K562 (cell line): ENCODE results near the gene RPF1. TPM values are rescaled to one million over a fixed set of nuclear protein-coding genes. Genes with fewer than 3 reads are reported as not detected.

Experiments used
- CBX3 ChIP-seq, 2 experiments: IDR thresholded peaks; 1 replicate in 1 of 2; 2 replicates in 1 of 2; pipeline ENCODE4 v1.6.1; 2012; ENCODE audit warnings: inconsistent platforms in 2 of 2, low read length in 2 of 2, borderline replicate concordance in 1 of 2, control low read depth in 1 of 2
- CEBPB ChIP-seq: fragments of 450-650 bp; IDR thresholded peaks from 2 replicates; pipeline ENCODE4 v1.6.1; 2016; ENCODE audit warnings: missing genetic modification characterization, missing compliant biosample characterization
- ERF ChIP-seq: fragments of 450-650 bp; formaldehyde crosslinking; IDR thresholded peaks from 2 replicates; pipeline ENCODE4 v1.4.0; 2020; ENCODE audit warnings: mild to moderate bottlenecking, mixed read lengths
- HNRNPUL1 ChIP-seq: fragments of 200-400 bp; formaldehyde crosslinking; IDR thresholded peaks from 2 replicates; pipeline ENCODE4 v1.6.1; 2017; ENCODE audit warnings: low read length
- KAT7 ChIP-seq: sonication (generic); formaldehyde crosslinking; IDR thresholded peaks from 2 replicates; pipeline ENCODE4 v1.8.0; 2022; ENCODE audit warnings: missing genetic modification reagents, mild to moderate bottlenecking, borderline replicate concordance
- MCM5 ChIP-seq: fragments of 450-650 bp; IDR thresholded peaks from 2 replicates; pipeline ENCODE4 v1.6.1; 2016; ENCODE audit warnings: low read depth
- MTA3 ChIP-seq: fragments of 450-650 bp; formaldehyde crosslinking; IDR thresholded peaks from 2 replicates; pipeline ENCODE4 v1.6.1; 2017; ENCODE audit warnings: mild to moderate bottlenecking, borderline replicate concordance
- PHF8 ChIP-seq: fragments of 200-600 bp; sonication (generic); IDR thresholded peaks from 2 replicates; pipeline ENCODE4 v1.6.1; 2012; ENCODE audit warnings: mixed run types, mild to moderate bottlenecking, inconsistent platforms, low read length, moderate library complexity, borderline replicate concordance
- RFX1 ChIP-seq: fragments of 450-650 bp; IDR thresholded peaks from 2 replicates; pipeline ENCODE4 v1.6.1; 2016; ENCODE audit warnings: mild to moderate bottlenecking, moderate library complexity
- SP2 ChIP-seq: IDR thresholded peaks from 2 replicates; pipeline ENCODE4 v1.6.1; 2011; ENCODE audit warnings: mild to moderate bottlenecking, low read depth, low read length, moderate library complexity; ENCODE audit not compliant: poor library complexity, severe bottlenecking; ENCODE audit errors: extremely low read depth
- polyA plus RNA-seq, 8 experiments: library from polyadenylated mRNA; depleted of rRNA in 4 of 8; stranded (reverse) in 5 of 8; unstranded in 3 of 8; fragments of >200 nt; fragmentation: Nextera tagmentation in 2 of 8; fragmentation: Illumina TruSeq in 1 of 8; extraction: Ambion mirVana in 2 of 8; extraction: Trizol in 1 of 8; gene quantifications; 2 replicates each; pipeline versions ENCODE4 v1.2.1 to v1.2.3, GENCODE V29; 2011 to 2014; ENCODE audit warnings: inconsistent platforms in 1 of 8, missing spikeins in 1 of 8
- total RNA-seq, 7 experiments: library from RNA; depleted of rRNA in 6 of 7; stranded (reverse); fragments of >200 nt in 6 of 7; fragmentation: Illumina TruSeq in 2 of 7; extraction: Trizol in 2 of 7; gene quantifications; 2 replicates each; pipeline versions ENCODE4 v1.2.1 to v1.2.3, GENCODE V29; 2011 to 2021; ENCODE audit warnings: low replicate concordance in 1 of 7
- TF ChIP-seq, protein P1 (sequence below), 2 experiments: IDR thresholded peaks; 2 replicates each; pipeline ENCODE4 v1.6.1; 2011; ENCODE audit warnings: borderline replicate concordance in 1 of 2, control low read depth in 1 of 2, low read depth in 1 of 2, low read length in 1 of 2, mild to moderate bottlenecking in 1 of 2, mixed read lengths in 1 of 2, moderate library complexity in 1 of 2; ENCODE audit not compliant: insufficient read depth in 1 of 2, insufficient read length in 1 of 2, poor library complexity in 1 of 2, severe bottlenecking in 1 of 2; ENCODE audit errors: extremely low read depth in 1 of 2
- TF ChIP-seq, protein P2 (sequence below): fragments of 450-650 bp; IDR thresholded peaks from 2 replicates; pipeline ENCODE4 v1.6.1; 2017; ENCODE audit warnings: antibody characterized with exemption
- TF ChIP-seq, protein P3 (sequence below): fragments of 450-650 bp; formaldehyde crosslinking; IDR thresholded peaks from 2 replicates; pipeline ENCODE4 v1.4.0; 2020; ENCODE audit warnings: mild to moderate bottlenecking, mixed read lengths
- TF ChIP-seq, protein P4 (sequence below): sonication (generic); formaldehyde crosslinking; IDR thresholded peaks from 2 replicates; pipeline ENCODE4 v1.8.0; 2022; ENCODE audit warnings: mild to moderate bottlenecking, missing genetic modification reagents
- TF ChIP-seq, protein P5 (sequence below): IDR thresholded peaks from 3 replicates; pipeline ENCODE4 v1.6.1; 2011; ENCODE audit warnings: borderline replicate concordance, mild to moderate bottlenecking; ENCODE audit not compliant: insufficient read length, insufficient read depth
- TF ChIP-seq, protein P6 (sequence below): fragments of 450-650 bp; formaldehyde crosslinking; IDR thresholded peaks from 2 replicates; pipeline ENCODE4 v1.4.0; 2020; ENCODE audit warnings: mild to moderate bottlenecking, moderate library complexity
- TF ChIP-seq, protein P7 (sequence below): fragments of 250-450 bp; sonication (Bioruptor Pico); IDR thresholded peaks from 2 replicates; pipeline ENCODE4 v1.4.0; 2020; ENCODE audit warnings: mild to moderate bottlenecking

RPF1 gene
- total and polyA plus RNA-seq, 9 of the 15 experiments (the other 6 are each of a cell fraction or from before 2014, with no cell fraction given) = 52.4 to 156 (median 90.2) TPM

DNA sequence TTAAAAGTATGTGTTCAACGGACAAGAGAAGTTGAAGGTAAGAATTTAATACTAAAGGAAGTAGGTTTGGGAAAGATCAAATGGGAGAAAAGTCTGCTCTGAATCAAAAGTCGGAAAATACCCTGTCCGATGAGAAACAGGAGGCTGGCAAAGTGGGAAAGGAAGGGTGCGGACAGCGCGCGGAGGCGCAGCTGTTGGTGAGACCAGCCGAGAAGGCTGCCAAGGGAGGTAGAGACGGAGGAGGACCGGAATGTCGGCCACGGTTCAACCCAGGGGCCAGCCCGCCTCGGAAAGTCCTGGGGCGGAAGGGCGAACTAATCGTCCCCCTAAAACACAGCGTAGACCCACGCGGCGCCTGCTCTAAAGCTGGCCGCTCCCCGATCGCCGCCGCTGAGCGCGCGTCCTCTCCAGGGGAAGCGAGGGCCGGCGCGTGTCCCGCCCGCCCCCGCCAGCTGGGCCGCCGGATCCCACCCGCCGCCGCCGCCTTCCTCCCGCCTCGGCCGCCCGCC is 26.5 kb downstream of the RPF1 start (continued):
- TF ChIP-seq MTA3 (peak; percentile 21; the same call in 1 of the 2 replicates), ERF (CRISPR knock-in tag) (peak; percentile 72; the same call in 1 of the 2 replicates), HNRNPUL1 (no peak), KAT7 (CRISPR knock-in tag) (peak; percentile 76; the same call in 1 of the 2 replicates), CEBPB (tag) (peak; percentile 84), RFX1 (no peak), CBX3 (IDR thresholded peaks at IDR 0.05; ENCODE audit: borderline replicate concordance in 1 of 2, low read length in 2 of 2) (0 out of 3 replicates have a peak, but pooled peaks of 1 of the 2 experiments have one; percentile 11), SP2 (no peak), PHF8 (no peak), MCM5 (no peak)
- TF ChIP-seq, protein P1, sequence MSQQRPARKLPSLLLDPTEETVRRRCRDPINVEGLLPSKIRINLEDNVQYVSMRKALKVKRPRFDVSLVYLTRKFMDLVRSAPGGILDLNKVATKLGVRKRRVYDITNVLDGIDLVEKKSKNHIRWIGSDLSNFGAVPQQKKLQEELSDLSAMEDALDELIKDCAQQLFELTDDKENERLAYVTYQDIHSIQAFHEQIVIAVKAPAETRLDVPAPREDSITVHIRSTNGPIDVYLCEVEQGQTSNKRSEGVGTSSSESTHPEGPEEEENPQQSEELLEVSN (IDR thresholded peaks at IDR 0.05; ENCODE audit: borderline replicate concordance in 1 of 2, extremely low read depth in 1 of 2, insufficient read depth in 1 of 2, insufficient read length in 1 of 2, low read depth in 1 of 2, low read length in 1 of 2, poor library complexity in 1 of 2, severe bottlenecking in 1 of 2) = peak; percentile 72 to 90
- TF ChIP-seq, protein P2, sequence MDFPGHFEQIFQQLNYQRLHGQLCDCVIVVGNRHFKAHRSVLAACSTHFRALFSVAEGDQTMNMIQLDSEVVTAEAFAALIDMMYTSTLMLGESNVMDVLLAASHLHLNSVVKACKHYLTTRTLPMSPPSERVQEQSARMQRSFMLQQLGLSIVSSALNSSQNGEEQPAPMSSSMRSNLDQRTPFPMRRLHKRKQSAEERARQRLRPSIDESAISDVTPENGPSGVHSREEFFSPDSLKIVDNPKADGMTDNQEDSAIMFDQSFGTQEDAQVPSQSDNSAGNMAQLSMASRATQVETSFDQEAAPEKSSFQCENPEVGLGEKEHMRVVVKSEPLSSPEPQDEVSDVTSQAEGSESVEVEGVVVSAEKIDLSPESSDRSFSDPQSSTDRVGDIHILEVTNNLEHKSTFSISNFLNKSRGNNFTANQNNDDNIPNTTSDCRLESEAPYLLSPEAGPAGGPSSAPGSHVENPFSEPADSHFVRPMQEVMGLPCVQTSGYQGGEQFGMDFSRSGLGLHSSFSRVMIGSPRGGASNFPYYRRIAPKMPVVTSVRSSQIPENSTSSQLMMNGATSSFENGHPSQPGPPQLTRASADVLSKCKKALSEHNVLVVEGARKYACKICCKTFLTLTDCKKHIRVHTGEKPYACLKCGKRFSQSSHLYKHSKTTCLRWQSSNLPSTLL = no peak
- TF ChIP-seq, protein P3, sequence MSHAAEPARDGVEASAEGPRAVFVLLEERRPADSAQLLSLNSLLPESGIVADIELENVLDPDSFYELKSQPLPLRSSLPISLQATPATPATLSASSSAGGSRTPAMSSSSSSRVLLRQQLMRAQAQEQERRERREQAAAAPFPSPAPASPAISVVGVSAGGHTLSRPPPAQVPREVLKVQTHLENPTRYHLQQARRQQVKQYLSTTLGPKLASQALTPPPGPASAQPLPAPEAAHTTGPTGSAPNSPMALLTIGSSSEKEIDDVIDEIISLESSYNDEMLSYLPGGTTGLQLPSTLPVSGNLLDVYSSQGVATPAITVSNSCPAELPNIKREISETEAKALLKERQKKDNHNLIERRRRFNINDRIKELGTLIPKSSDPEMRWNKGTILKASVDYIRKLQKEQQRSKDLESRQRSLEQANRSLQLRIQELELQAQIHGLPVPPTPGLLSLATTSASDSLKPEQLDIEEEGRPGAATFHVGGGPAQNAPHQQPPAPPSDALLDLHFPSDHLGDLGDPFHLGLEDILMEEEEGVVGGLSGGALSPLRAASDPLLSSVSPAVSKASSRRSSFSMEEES (CRISPR knock-in tag) = no peak
- TF ChIP-seq, protein P4, sequence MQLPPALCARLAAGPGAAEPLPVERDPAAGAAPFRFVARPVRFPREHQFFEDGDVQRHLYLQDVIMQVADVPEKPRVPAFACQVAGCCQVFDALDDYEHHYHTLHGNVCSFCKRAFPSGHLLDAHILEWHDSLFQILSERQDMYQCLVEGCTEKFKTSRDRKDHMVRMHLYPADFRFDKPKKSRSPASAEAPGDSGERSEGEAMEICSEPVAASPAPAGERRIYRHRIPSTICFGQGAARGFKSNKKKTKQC = peak; percentile 52; the same call in 1 of the 2 replicates
- TF ChIP-seq, protein P5, sequence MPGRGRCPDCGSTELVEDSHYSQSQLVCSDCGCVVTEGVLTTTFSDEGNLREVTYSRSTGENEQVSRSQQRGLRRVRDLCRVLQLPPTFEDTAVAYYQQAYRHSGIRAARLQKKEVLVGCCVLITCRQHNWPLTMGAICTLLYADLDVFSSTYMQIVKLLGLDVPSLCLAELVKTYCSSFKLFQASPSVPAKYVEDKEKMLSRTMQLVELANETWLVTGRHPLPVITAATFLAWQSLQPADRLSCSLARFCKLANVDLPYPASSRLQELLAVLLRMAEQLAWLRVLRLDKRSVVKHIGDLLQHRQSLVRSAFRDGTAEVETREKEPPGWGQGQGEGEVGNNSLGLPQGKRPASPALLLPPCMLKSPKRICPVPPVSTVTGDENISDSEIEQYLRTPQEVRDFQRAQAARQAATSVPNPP = no peak
- TF ChIP-seq, protein P6, sequence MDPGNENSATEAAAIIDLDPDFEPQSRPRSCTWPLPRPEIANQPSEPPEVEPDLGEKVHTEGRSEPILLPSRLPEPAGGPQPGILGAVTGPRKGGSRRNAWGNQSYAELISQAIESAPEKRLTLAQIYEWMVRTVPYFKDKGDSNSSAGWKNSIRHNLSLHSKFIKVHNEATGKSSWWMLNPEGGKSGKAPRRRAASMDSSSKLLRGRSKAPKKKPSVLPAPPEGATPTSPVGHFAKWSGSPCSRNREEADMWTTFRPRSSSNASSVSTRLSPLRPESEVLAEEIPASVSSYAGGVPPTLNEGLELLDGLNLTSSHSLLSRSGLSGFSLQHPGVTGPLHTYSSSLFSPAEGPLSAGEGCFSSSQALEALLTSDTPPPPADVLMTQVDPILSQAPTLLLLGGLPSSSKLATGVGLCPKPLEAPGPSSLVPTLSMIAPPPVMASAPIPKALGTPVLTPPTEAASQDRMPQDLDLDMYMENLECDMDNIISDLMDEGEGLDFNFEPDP (CRISPR knock-in tag) = 0 out of 2 replicates have a peak, but pooled peaks have one; percentile 24
- TF ChIP-seq, protein P7, sequence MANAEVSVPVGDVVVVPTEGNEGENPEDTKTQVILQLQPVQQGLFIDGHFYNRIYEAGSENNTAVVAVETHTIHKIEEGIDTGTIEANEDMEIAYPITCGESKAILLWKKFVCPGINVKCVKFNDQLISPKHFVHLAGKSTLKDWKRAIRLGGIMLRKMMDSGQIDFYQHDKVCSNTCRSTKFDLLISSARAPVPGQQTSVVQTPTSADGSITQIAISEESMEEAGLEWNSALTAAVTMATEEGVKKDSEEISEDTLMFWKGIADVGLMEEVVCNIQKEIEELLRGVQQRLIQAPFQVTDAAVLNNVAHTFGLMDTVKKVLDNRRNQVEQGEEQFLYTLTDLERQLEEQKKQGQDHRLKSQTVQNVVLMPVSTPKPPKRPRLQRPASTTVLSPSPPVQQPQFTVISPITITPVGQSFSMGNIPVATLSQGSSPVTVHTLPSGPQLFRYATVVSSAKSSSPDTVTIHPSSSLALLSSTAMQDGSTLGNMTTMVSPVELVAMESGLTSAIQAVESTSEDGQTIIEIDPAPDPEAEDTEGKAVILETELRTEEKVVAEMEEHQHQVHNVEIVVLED (CRISPR knock-in tag) = no peak
